Measurements from ENCODE around the gene ZBTB4. TPM values are rescaled to one million over a fixed set of nuclear protein-coding genes. Genes with fewer than 3 reads are reported as not detected.

Gene ZBTB4
- total and polyA plus RNA-seq, 9 of the 15 experiments (the other 6 are each of a cell fraction or from before 2014, with no cell fraction given): 0.92 to 6.9 (median 3.3) TPM

- H3K4me3 ChIP-seq: peak overlapping the region; percentile 52
- H3K27me3 ChIP-seq (ENCODE audit: control insufficient read depth in 2 of 2, insufficient read depth in 2 of 2, low read length in 2 of 2): no peaks in the 10 kb centered on the region
- H3K27ac ChIP-seq (ENCODE audit: extremely low read depth, low read depth, low read length): peak overlapping the region; percentile 62; the same call in 1 of the 3 replicates
- ATAC-seq: peak; percentile 64
- intact Hi-C loops (cut with micrococcal nuclease): loop anchor here (5.0 kb wide), 2 partner anchors 36 to 44 kb away; partner anchors contain the start of genes POLR2A, SLC35G6 and TMEM256
- no peak for FAIRE-seq
- POLR2A ChIA-PET: interaction anchor here (1.0 to 4.2 kb wide), 3 partner anchors 16 to 85 kb away, joined by 3 to 21 read pairs (median 3); partner anchors contain the start of gene POLR2A
- peak overlapping the region; percentile 89 for H2AFZ ChIP-seq (ENCODE audit: low read depth, low read length)
- no TSS peak for BruUV-seq (replicated peaks)
- peaks cover 3% of the 10 kb centered on the region for H3K9me1 ChIP-seq (ENCODE audit: control insufficient read depth, insufficient read depth, low read length)
- peaks cover 7% of the 10 kb centered on the region; the same call in 2 of the 3 replicates for H3K79me2 ChIP-seq (ENCODE audit: control insufficient read depth, insufficient read depth, low read length)
- H4K20me1 ChIP-seq (replicated peaks; ENCODE audit: control insufficient read depth, insufficient read depth, low read length): no peaks in the 10 kb centered on the region
- CTCF ChIA-PET (ENCODE audit: low intra/inter-chr PET ratio): no interaction called here
- DNase-seq (ENCODE audit: extremely low read depth in 1 of 4, low spot score in 3 of 4): peak; percentile 53 to 74 (median 57)
- H3K4me1 ChIP-seq (replicated peaks in 1 of 2; ENCODE audit: control insufficient read depth in 2 of 2, insufficient read depth in 2 of 2, low read length in 2 of 2): peaks cover 20 to 69% of the 10 kb centered on the region in 2 experiments; a peak in 4 of 5 replicates
- no peaks in the 10 kb centered on the region for H3K36me3 ChIP-seq (ENCODE audit: control insufficient read depth, insufficient read depth, low read length)
- no peaks in the 10 kb centered on the region for H3K9me3 ChIP-seq (replicated peaks; ENCODE audit: control insufficient read depth, insufficient read depth, low read depth, low read length)
- H3K9ac ChIP-seq (ENCODE audit: insufficient read depth in 1 of 2, low read depth in 2 of 2, low read length in 2 of 2): peak overlapping the region; percentile 68 to 92; a peak in 3 of 4 replicates
- peak overlapping the region; percentile 76 for H3K4me2 ChIP-seq (ENCODE audit: insufficient read depth, low read length)
- WGBS (ENCODE audit: insufficient coverage, low coverage, missing lambda C conversion rate): 20% methylated on average over 10 of the region's 48 CpGs
- in situ Hi-C loops (cut with MboI): no loop called here
- TF ChIP-seq KLF16 (IDR thresholded peaks at IDR 0.05) (no peak), VEZF1 (CRISPR knock-in tag; IDR thresholded peaks at IDR 0.05) (peak; percentile 59; the same call in 1 of the 2 replicates), ZNF586 (CRISPR knock-in tag; conservative IDR thresholded peaks at IDR 0.05) (no peak), POLR2G (IDR thresholded peaks at IDR 0.05; ENCODE audit: low read depth, low read length) (peak; percentile 63), PHF8 (IDR thresholded peaks at IDR 0.05; ENCODE audit: borderline replicate concordance, low read length) (peak; percentile 33; the same call in 1 of the 2 replicates), CEBPG (CRISPR knock-in tag; IDR thresholded peaks at IDR 0.05) (no peak), CEBPG (tag; conservative IDR thresholded peaks at IDR 0.05 in 1 of 2, IDR thresholded peaks at IDR 0.05 in 1 of 2) (no peak), MAZ (CRISPR knock-in tag; conservative IDR thresholded peaks at IDR 0.05 in 1 of 2, IDR thresholded peaks at IDR 0.05 in 1 of 2) (peak in 1 of 2 experiments; percentile 55; a peak in 2 of 4 replicates), ZNF316 (IDR thresholded peaks at IDR 0.05) (0 out of 2 replicates have a peak, but pooled peaks have one; percentile 0), E2F6 (IDR thresholded peaks at IDR 0.05; ENCODE audit: borderline replicate concordance in 1 of 2, extremely low read depth in 1 of 2, insufficient read depth in 1 of 2, insufficient read length in 1 of 2, low read depth in 1 of 2, low read length in 1 of 2, poor library complexity in 1 of 2, severe bottlenecking in 1 of 2) (peak in 1 of 2 experiments; percentile 38), RBFOX2 (IDR thresholded peaks at IDR 0.05; ENCODE audit: low read depth, low read length) (peak; percentile 57), NRF1 (conservative IDR thresholded peaks at IDR 0.05 in 1 of 2, IDR thresholded peaks at IDR 0.05 in 1 of 2) (0 out of 4 replicates have a peak, but pooled peaks of 1 of the 2 experiments have one; percentile 21), CXXC5 (CRISPR knock-in tag; IDR thresholded peaks at IDR 0.05) (0 out of 2 replicates have a peak, but pooled peaks have one; percentile 25), POLR2H (tag; IDR thresholded peaks at IDR 0.05; ENCODE audit: low read depth) (no peak), CBX2 (IDR thresholded peaks at IDR 0.05; ENCODE audit: insufficient read depth, low read length, poor library complexity, severe bottlenecking) (no peak), ZNF140 (CRISPR knock-in tag; IDR thresholded peaks at IDR 0.05) (no peak)
These were observed 41.3 kb downstream of the ZBTB4 start for GRCh38 chr17:7437950-7438614.
